ENCODE data around the gene HS2ST1.
A peak's percentile ranks its signal among the peaks of the same experiment; 100 is the strongest.

The HS2ST1 gene

DNA sequence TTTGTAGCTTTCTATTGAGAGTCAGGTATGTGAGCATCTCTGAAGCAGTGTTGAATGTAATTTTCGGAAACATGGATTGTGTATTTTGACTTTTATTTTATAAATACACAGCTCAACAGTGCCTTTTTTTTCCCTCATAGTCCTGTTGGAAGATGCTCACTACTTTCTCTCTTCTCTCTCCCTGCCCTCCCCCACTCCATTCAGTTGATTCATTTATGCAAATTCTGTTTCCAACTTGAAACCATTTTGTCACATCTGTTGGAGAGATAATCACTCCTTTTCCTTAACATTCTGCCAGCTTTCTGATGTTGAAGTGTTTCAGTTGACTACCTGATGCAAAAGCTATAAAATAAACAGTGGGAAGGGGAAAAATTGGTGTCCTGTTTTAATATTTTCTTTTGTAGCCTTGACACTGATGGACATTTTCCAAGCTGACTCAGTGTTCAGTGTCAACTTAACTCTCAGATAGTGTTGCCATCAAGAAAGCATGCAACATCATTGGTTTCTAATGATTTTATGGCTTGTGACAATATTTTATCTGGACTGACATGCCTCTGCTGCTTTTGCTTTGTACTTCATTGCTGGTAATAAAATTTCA is 194.5 kb downstream of the HS2ST1 start:
- H3K4me1 Mint-ChIP-seq = no peaks in the 10 kb centered on the region

DNA sequence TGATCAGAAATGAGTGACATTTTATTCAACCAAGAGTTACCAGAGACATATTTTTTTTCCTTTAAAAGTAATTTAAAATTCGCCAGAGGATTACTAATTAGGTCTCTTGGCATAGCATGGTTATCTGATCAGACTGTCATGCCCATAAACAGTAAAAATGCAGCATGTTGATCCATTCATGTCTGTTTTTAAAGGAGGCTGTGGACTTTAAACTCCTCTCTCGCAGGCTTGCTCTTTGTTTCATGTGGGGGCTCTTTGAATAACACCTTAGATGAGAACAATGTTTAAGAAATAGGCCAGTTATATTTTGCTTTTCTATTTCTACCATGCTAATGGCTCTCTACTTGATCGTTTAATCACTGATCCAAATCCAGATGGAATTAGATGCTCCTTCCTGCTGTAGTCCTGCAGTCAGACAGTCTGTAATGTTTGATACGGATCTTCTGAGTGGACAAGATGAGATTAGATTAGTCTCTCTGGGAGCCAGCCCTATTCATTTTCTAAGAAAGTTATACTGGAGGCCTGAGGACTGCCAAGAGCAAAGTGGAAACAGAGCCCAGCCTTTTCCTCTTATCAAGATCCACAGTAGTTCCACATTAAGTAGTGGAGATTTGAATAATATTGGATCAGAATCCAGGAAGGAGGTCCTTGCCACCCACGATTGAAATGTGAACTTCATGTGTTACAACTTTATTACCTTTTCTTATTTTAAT is 197.4 kb downstream of the HS2ST1 start:
- ATAC-seq (no peak), DNase-seq (ENCODE audit: low spot score in 2 of 2) (no peak)
- no peak overlapping the region for H3K27ac Mint-ChIP-seq
- no peak overlapping the region for H3K4me3 Mint-ChIP-seq
- no peaks in the 10 kb centered on the region for H3K36me3 Mint-ChIP-seq
- no peaks in the 10 kb centered on the region for H3K4me1 Mint-ChIP-seq
- no peaks in the 10 kb centered on the region for H3K9me3 Mint-ChIP-seq

More for the DNA sequence above, 194.5 kb downstream of the HS2ST1 start:
- no peak for ATAC-seq
- H3K9me3 Mint-ChIP-seq = no peaks in the 10 kb centered on the region
- H3K4me3 Mint-ChIP-seq = no peak overlapping the region
- no peak overlapping the region for H3K27ac Mint-ChIP-seq
- no peak for DNase-seq (ENCODE audit: low spot score in 2 of 2)
- H3K36me3 Mint-ChIP-seq = no peaks in the 10 kb centered on the region

DNA sequence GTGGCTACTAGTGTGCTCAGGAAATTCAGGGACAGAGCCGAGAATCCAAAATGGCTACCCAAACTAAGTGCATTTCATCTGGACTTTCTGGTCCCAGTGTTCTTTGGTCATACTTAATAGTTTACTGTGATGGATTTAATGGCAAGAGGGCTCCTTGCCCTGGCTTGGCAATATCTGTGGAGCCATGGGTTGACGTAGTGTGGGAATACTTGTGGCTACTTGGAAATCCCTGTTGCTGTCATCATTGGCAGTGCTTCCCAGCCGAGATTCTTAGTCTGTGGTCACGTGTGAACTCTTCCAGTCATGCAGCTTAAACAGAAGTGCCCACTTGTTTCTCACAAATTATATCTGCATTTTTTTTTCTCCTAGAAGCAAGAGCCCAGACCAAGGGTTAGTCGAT is 198.9 kb downstream of the HS2ST1 start:
- H3K4me1 Mint-ChIP-seq = no peaks in the 10 kb centered on the region
- H3K36me3 Mint-ChIP-seq = no peaks in the 10 kb centered on the region
- DNase-seq (ENCODE audit: low spot score in 2 of 2) = no peak

DNA sequence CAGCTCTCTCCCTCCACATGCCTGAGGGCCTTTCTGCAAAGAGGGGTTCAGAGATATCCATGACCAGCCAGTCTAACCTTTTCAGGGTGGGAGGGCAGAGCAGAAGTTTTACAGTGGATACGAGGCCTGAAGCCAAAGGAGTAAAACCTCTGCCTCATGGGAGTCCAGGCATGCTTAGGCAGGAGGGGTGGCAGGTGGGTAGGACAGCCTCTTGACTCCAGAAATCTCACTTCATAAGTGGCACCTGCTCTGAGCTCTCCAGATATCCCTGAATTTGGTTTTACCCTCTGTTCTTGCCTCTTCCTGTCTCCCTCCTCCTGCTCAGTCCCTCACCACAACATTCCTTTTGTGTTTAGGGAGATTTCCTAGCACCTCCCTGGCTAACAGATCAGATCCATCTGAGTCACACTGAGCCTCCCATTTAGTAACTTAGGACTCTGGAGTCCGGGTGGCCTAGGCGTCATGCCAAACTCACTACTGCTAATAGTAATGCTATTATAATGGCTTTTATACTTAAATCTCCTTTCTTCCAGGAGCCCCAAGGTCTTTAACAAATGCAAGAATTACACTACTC is 201.0 kb downstream of the HS2ST1 start:
- DNase-seq (ENCODE audit: low spot score in 2 of 2) (no peak), ATAC-seq (no peak)
- no peak overlapping the region for H3K4me3 Mint-ChIP-seq
- H3K36me3 Mint-ChIP-seq = no peaks in the 10 kb centered on the region
- H3K4me1 Mint-ChIP-seq = no peaks in the 10 kb centered on the region
- no peaks in the 10 kb centered on the region for H3K9me3 Mint-ChIP-seq
- H3K27ac Mint-ChIP-seq = peak overlapping the region; percentile 10

More for the DNA sequence above, 198.9 kb downstream of the HS2ST1 start:
- no peak for ATAC-seq
- Mint-ChIP-seq H3K9me3 (no peaks in the 10 kb centered on the region), H3K4me3 (no peak overlapping the region), H3K27ac (no peak overlapping the region)

DNA sequence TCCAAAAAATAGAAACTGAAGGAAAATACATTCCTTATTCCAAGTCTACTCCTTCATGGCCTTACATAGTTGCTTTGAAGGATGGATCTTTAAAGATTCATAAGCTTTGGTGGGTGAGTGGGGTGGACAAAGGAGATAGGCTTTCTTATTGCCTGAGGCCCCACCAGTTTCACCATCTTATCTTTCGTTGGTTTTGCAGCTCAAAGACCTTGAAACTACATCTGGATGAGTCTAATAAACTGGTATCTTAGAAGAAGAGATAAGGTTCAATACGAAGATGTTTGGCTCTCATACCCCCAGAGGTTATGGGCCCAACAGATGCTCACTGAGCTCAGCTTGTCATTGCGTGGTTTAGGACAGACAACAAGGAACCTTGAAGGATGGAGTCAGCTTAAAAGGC is 201.5 kb downstream of the HS2ST1 start:
- peaks cover 4% of the 10 kb centered on the region for H3K4me1 Mint-ChIP-seq
- peak overlapping the region; percentile 10 for H3K27ac Mint-ChIP-seq
- no peak overlapping the region for H3K4me3 Mint-ChIP-seq
- DNase-seq (ENCODE audit: low spot score in 2 of 2) = no peak
- H3K36me3 Mint-ChIP-seq = no peaks in the 10 kb centered on the region
- ATAC-seq = no peak
- no peaks in the 10 kb centered on the region for H3K9me3 Mint-ChIP-seq

DNA sequence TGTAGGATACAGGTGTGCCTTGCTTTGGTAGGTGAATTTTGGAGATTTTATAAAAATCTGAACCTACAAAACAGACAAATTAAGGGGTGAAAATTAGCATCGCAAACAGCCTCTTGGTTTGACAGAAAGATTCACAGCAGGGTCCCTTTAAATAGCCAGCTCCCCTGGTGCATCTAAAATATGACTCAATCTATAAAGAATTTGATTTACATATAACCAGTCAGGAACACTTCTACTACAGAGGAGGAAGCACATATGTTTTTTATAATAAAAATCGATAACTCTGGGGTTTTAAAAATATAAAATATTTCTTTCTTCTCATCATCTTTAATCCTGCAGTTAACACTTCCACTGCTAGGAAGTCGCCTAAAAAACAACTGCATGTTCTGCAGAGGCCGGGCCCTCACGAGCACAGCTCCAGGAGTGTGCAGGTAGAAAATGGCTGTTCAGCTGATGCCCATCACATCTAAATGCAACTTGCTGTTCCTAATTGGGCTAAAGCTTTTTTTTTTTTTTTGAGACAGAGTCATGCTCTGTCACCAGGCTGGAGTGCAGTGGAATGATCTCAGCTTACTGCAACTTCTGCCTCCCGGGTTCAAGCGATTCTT is 203.4 kb downstream of the HS2ST1 start:
- Mint-ChIP-seq H3K4me3 (no peak overlapping the region), H3K36me3 (no peaks in the 10 kb centered on the region), H3K4me1 (peaks cover 7% of the 10 kb centered on the region), H3K27ac (no peak overlapping the region), H3K9me3 (no peaks in the 10 kb centered on the region)
- DNase-seq (ENCODE audit: low spot score in 2 of 2) = no peak
- ATAC-seq = no peak

DNA sequence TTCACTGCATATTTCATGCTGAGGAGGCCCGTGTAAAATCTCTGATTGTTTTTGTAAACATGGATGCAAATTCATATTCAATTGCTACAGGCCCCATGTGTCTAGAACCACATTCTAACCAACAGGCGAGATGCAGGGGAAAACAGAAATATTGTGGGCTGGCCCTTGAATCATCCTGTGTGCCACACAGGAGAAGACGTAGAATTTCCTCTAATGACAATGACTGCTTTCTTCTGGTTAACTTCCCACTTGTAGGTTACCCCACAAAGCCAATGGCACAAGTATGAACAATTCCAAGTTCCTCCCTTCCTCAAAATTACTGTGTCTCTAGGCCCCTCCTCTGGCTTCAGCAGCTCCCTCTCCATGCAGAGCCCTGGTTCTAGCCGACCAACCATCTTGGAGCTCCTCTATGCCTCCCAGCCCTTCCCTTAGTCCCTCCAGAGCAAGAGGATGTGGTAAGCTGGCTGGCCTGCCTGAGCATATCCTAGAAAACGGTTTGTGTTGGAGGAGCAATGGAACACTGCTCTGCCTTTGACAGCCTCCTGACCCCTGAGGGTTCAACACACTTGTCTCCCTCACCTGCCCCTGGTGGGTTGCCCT is 205.2 kb downstream of the HS2ST1 start:
- H3K4me3 Mint-ChIP-seq = no peak overlapping the region
- peak; percentile 17 for ATAC-seq
- peak overlapping the region; percentile 2 for H3K27ac Mint-ChIP-seq
- DNase-seq (ENCODE audit: low spot score in 2 of 2) = peak in 1 of 2 donors; percentile 38
- H3K36me3 Mint-ChIP-seq = no peaks in the 10 kb centered on the region
- H3K4me1 Mint-ChIP-seq = peaks cover 7% of the 10 kb centered on the region
- H3K9me3 Mint-ChIP-seq = no peaks in the 10 kb centered on the region

DNA sequence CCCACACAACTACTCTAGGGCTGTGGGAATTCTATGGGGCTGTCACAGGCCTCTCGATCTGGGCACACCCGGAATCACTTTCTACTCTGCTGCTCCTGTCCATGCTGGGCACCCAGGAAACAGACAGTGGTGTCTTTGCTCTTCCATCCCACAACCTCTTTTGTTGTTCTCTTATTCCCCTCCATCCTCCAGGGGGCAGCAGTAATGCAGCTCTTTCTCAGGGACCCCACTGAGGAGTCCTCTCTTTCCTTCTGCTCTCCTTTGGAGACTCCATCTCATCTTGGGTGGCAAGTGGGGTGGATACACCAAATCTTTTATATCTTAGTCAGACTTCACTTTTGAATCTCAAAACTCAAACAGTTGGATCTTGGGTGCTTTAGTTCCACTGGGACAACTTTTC is 206.3 kb downstream of the HS2ST1 start:
- Mint-ChIP-seq H3K4me1 (peaks cover 7% of the 10 kb centered on the region), H3K9me3 (no peaks in the 10 kb centered on the region), H3K27ac (peak overlapping the region; percentile 2), H3K4me3 (no peak overlapping the region), H3K36me3 (no peaks in the 10 kb centered on the region)
- DNase-seq (ENCODE audit: low spot score in 2 of 2) (no peak), ATAC-seq (no peak)

DNA sequence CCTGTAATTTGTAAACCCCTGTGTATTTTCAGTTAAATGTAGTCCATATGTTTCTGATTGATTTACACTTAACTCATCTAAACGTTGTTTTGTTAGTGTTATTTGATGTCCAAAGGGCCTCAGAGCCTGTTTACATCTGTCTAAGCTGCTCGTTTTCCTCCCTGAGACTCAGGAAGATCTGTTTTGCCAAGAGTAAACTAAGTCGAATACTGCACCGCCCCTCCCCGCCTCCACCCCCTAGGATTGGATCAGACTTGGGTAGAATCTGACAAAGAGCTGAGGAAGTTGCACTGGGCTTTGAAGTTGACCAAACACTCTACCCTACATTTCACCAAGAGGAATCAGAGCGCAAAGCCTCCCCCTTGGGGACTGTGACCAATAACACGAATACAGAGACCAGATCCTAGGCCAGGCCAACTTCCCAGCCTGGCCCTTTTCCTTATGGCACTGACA is 207.3 kb downstream of the HS2ST1 start:
- ATAC-seq (no peak), DNase-seq (ENCODE audit: low spot score in 2 of 2) (no peak)
- H3K9me3 Mint-ChIP-seq = no peaks in the 10 kb centered on the region
- no peak overlapping the region for H3K4me3 Mint-ChIP-seq
- no peak overlapping the region for H3K27ac Mint-ChIP-seq
- no peaks in the 10 kb centered on the region for H3K36me3 Mint-ChIP-seq
- peaks cover 7% of the 10 kb centered on the region for H3K4me1 Mint-ChIP-seq

DNA sequence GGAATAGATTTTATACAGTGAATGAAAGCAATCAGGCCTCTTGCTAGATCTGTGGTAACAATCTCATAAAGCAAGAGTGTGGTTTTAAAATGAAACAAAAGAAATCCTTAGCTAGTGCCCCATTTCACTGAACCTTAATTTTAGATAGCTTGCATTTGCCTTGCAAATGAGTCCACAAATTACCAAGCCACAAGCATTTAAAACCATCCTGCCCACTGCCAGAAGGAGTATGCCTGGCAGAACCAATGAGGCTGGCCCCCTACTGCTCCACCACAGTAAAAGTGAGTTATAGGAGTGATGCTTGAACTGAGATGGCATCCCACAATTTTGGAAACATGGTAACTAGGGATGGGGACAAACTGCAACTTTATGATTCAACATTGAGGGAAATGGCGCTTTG is 207.8 kb downstream of the HS2ST1 start:
- Mint-ChIP-seq H3K27ac (no peak overlapping the region), H3K9me3 (no peaks in the 10 kb centered on the region), H3K36me3 (no peaks in the 10 kb centered on the region), H3K4me1 (peaks cover 7% of the 10 kb centered on the region), H3K4me3 (no peak overlapping the region)
- DNase-seq (ENCODE audit: low spot score in 2 of 2) = no peak
- ATAC-seq = no peak

DNA sequence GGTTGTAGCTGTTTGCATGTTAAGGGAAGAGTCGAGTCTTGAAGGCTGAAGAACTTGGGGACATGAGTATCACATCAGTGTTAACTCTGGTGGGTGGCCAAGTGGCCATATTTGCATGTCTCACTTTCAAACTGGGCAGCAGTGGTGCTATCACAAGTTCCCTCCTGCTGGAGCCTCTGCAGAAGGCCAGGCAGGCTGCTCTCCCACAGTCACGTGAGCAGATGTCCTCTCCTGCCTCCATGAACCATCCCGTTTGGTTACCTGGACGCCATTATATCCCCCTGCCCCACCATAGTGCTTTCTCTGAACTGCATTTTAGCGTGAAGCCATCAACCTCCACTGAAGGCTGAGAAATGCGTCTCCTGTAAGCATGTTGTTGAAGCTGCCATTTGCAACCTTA is 209.2 kb downstream of the HS2ST1 start:
- peaks cover 7% of the 10 kb centered on the region for H3K4me1 Mint-ChIP-seq
- no peak overlapping the region for H3K27ac Mint-ChIP-seq
- no peak for ATAC-seq
- no peaks in the 10 kb centered on the region for H3K36me3 Mint-ChIP-seq
- H3K9me3 Mint-ChIP-seq = no peaks in the 10 kb centered on the region
- no peak overlapping the region for H3K4me3 Mint-ChIP-seq
- no peak for DNase-seq (ENCODE audit: low spot score in 2 of 2)

DNA sequence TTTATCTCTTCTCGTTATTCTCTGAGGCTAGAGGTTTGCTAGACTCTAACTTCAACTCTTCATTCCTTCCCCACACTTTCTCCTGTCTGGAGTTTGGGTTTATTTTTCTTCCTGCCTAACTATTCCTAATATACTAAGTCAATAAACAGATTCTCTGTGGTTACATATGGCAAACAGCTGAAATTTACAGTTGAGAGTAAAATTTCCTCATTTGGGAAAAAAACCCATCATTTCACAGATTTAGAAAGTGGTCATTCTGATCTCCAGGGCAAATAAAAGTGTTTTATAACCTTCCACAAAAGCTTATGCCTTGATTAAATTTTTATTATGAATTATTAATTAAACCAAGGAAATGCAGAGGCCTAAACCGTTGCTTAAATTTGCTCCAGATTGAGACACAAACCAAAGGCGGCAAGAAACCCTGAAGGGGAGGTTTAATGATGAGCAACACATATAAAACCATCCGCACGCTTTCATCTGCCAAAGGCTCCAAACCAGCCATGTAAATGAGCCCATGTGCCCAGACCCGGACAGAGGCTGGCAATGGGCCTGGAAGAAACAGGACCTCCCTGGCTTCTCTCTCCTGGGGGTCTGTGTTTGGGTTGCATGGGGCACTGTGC is 212.6 kb downstream of the HS2ST1 start:
- H3K27ac Mint-ChIP-seq = no peak overlapping the region
- ATAC-seq (no peak), DNase-seq (ENCODE audit: low spot score in 2 of 2) (no peak)
- H3K4me3 Mint-ChIP-seq = no peak overlapping the region
- no peaks in the 10 kb centered on the region for H3K36me3 Mint-ChIP-seq
- H3K4me1 Mint-ChIP-seq = peaks cover 6% of the 10 kb centered on the region
- no peaks in the 10 kb centered on the region for H3K9me3 Mint-ChIP-seq

DNA sequence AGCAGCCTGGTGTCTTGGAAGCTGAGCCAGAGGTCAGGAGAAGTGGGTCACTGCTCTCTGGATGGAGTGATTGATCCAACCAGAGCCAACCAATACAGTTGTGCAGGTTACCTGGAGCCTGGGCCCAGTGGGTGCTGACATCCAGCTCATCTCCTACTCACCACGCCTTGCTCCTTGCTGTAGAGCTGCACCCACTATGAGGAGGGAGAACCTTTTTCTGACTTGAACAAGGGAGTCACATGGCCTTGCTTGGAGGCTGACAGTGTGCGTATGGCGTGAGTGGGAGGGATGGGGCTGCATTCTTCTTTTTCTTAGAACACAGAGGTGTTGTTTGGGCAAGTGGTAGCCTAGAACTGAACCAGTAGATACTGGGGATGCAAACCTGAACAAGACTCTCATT is 213.1 kb downstream of the HS2ST1 start:
- Mint-ChIP-seq H3K4me3 (no peak overlapping the region), H3K36me3 (no peaks in the 10 kb centered on the region), H3K9me3 (no peaks in the 10 kb centered on the region), H3K27ac (no peak overlapping the region), H3K4me1 (peaks cover 10% of the 10 kb centered on the region)
- no peak for ATAC-seq
- DNase-seq (ENCODE audit: low spot score in 2 of 2) = no peak

DNA sequence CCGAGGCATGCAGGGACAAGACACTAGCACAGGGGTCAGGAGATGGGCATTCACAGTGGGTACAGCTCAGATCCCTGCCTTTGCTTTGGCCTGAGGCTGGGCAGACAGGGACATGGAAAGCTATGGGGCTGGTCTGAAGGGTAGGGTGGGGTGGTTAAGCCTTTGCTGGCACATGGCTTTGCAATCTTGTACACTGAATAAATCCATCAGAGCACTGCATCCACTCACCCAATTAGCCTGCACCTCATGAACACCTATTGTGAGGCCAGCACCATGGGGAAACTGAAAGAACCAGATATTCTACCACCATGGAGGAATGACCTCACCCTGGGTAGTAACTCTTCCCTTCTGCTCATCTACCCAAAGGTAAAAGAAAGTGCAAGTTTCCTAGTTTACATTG is 214.6 kb downstream of the HS2ST1 start:
- no peak overlapping the region for H3K27ac Mint-ChIP-seq
- no peak overlapping the region for H3K4me3 Mint-ChIP-seq
- H3K36me3 Mint-ChIP-seq = no peaks in the 10 kb centered on the region
- H3K4me1 Mint-ChIP-seq = peaks cover 13% of the 10 kb centered on the region
- no peak for ATAC-seq
- no peaks in the 10 kb centered on the region for H3K9me3 Mint-ChIP-seq
- no peak for DNase-seq (ENCODE audit: low spot score in 2 of 2)

DNA sequence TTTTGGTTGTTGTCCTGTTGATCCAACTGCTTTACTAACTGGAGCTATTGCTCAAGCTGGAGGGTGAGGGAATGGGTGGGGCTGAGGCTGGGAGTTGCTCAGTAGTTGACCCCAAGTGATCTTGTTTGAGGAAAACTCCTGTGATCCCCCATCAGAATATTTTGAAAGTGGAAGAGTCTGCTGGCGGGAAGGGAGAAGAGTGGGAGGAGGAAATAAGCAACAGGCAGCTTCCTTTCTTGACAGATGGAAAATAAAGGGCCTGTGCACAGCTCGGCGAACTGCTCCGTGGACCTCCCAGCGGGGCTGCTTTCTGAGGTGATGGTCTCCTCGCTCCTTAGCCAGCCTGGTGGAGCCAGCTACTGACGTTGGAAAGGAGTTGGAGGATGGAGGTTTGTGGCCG is 215.2 kb downstream of the HS2ST1 start:
- ATAC-seq = no peak
- Mint-ChIP-seq H3K36me3 (no peaks in the 10 kb centered on the region), H3K9me3 (no peaks in the 10 kb centered on the region), H3K4me3 (no peak overlapping the region), H3K4me1 (peaks cover 13% of the 10 kb centered on the region), H3K27ac (no peak overlapping the region)
- no peak for DNase-seq (ENCODE audit: low spot score in 2 of 2)

Measured in stimulated activated effector memory CD8-positive, alpha-beta T cell treated with anti-CD3 and anti-CD28 coated beads, Interleukin-12 subunit alpha, Interleukin-12 subunit beta, amount 100 ng/mL, for 72 hours (primary cell).